Stimulated activated CD8-positive, alpha-beta memory T cell treated with anti-CD3 and anti-CD28 coated beads, Interleukin-15, amount 100 ng/mL, for 4 hours (primary cell): ENCODE results near the gene TXNDC8.
"Not testable (repeated sequence)": the region's sequence is repeated elsewhere in the genome, so short reads cannot be mapped to it uniquely, and the experiment has no call there.

Experiments used
- DNase-seq, 2 donors: peaks; one replicate each; pipeline ENCODE4 v3.0.0-alpha.2; 2020; ENCODE audit warnings: low read depth in 2 of 2

Gene TXNDC8

DNA sequence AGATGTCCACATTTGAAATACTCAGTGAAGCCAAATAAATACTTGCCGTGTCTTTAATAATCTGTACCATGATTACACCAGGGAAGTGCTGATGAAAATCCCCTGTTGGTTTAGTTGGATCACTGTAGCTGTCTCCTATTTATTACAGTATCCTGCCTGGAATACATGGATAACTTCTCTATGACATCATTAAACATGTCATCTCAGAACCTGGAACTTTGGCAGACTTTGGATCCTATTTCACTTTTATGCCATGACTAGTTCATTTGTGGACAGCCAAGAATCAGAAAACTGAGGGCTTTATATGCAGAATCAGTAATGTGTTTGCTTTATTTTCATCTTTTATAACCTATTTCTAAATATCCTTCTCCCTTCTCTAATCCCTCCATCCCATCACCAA lies at the start of gene TXNDC8:
Gene TXNDC8, minus strand, starts transcription at position 137 of the 400 bp plus-strand sequence.
- DNase-seq: no peak

- DNase-seq: no peak
Measured at GRCh38 chr9:110383491-110383890, 45.8 kb upstream of the TXNDC8 start.

GRCh38 chr9:110382731-110383130 lies 45.1 kb upstream of the TXNDC8 start:
- no peak for DNase-seq

DNA sequence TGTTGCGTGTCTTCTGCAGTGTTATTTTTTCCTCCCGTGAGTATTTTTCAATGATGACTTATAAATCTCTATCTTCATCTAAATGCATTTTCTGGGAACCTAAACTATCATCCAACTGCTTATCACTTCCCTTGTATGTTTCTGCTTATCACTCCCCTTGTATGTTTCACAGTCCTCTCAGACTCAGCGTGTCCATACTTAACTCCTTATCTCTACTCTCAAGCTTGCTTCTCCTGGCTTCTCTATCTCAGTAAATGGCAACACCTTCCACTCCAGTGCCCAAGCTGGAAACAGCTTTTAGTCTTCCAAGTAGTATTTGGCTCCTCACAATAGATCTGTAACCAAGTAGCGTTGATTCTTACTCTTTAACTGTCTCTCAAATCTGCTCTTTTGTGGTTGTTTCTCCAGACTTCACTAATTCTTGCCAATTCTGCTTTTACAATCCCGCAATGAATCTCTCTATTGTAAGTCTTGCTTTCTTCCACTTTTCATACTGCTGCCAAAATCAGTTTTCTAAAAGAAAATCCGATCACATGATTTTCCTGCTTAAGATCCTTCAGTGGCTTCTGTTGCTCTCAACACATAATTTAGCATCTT lies 33.8 kb upstream of the TXNDC8 start:
- no peak for DNase-seq

DNA sequence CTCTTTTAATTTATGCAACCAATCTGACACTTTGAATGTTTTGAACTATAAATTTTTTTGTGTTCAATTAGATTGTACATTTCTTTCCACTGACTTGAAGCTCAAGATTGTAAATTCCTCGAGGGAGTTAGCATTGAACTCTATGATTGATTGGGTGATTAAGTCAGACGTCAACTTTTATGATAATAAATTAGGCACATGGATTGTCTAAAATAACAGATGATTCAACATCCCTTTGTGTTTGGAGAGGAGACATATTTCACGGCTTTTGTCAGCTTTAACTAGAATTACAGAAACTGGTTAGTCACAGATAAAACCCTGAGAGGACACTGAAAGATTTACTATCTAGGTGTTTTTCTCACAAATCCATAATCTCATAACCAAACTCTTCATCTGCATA lies 32.7 kb upstream of the TXNDC8 start:
- DNase-seq: no peak

DNA sequence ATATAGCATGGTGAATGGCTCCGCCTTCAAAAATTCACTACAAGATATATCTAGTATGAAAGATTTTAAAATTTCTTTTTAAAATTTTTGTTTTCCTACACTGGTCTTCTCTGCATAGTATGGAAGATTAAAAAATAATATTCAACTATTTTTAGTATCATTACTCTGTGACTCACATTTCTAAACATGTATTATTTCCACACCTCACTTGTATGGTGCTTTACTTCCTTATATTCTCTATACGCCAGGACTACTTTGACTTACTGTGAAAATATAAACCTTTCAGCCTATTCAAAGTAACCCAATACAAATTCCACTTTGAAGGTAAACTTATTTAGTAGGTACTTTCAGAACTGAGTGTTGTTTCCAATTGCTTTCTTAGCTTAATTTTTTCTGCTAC lies 26.8 kb upstream of the TXNDC8 start:
- DNase-seq: no peak

- not testable (repeated sequence) for DNase-seq
Measured at GRCh38 chr9:110358992-110359391, 21.3 kb upstream of the TXNDC8 start.

GRCh38 chr9:110357505-110357904 lies 19.8 kb upstream of the TXNDC8 start:
- no peak for DNase-seq

DNA sequence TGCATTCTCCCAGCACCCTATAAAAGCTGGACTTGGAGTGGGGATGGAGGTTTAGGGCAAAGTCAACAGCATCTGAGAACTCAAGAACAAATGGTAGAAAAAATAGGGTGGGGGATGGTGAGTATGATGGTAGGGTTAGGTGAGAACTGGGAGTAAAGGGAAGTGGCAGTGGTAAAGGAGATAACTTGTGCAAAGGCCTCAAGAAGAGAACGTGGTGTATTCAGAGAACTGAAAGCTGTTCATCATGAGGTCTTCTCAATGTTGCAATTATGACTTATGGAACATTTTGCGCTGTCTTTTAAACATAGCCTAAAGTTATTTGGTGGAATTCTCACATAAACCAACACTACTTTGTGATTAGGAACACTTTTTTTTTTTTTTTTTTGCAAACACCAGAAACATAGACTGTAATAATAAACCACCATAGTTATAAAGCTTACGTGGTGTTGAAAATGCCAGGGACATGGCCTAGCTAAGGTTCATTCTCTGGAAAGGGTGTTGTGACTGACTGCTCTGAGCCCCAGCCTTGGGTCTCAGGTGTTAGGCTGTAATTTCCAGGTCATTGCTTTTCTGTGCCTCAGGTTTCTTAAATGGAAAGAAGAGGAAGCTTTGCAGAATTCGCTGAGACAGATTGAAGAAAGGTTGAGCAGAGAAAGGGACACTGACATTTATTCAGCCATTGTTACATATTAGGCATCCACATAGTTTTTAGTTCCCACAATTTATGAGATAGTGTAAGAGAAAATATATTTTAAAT lies 19.2 kb upstream of the TXNDC8 start:
- DNase-seq: no peak

GRCh38 chr9:110355911-110356310 lies 18.2 kb upstream of the TXNDC8 start:
- DNase-seq: no peak

DNA sequence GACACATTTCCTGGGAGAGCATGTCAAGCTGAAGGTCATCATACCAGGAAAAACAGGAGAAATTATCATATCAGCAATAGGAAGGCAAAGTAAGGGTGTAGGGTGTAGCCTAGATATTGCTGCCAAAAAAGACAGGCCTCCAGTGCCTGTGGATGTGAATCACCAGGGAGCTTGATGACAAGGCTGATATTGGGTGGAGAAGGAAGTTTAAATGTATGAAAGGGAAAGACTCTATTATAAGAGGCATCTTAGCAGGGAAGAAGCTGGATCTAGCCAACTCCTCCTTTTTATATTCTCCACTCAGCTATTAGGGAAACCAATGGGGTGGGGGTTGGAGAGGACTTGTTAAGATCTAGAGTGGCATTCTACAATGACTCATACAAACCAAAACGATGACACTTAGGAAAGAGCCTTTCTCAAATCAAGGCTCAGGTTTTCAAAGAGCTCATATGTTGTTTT lies 13.4 kb upstream of the TXNDC8 start:
- DNase-seq: no peak

GRCh38 chr9:110346325-110346724 lies 8.7 kb upstream of the TXNDC8 start:
- no peak for DNase-seq

DNA sequence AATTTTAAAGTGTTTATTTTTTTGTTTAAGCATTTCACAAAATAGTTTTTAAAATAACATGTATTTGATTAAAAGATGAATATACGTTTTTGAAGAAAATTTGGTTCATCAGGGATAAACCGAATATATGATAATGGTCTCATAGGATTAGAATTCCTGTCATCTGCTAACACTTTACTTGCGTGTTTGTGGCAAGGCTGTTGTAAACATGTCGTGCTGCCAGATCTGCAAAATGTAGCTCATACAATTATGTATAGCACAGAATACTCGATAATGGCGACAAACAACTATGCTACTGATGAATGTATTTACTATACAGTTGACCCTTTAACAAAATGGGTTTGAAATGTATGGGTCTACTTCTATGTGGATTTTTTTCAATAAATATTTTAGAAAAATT lies 7.2 kb upstream of the TXNDC8 start:
- no peak for DNase-seq

- no peak for DNase-seq
Measured at GRCh38 chr9:110343551-110343950, 5.9 kb upstream of the TXNDC8 start.

DNA sequence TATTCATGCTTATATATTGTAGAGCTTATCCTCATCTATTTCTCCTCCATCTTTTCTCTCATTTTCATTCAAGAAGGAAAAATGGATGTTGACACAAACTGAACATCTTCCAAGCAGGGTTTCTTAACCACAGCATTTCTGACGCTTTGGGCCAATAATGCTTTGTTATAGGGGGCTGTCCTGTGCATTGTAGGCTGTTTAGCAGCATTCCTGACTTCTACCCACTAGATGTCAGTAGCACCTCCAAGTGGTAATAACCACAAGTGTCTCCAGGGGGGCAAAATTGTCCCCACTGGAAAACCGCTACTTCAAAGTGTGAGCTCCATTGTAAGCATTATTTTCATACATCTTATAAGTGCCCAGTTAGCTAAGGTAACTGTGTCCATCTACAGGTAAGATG lies 2.6 kb upstream of the TXNDC8 start:
- DNase-seq: no peak

DNA sequence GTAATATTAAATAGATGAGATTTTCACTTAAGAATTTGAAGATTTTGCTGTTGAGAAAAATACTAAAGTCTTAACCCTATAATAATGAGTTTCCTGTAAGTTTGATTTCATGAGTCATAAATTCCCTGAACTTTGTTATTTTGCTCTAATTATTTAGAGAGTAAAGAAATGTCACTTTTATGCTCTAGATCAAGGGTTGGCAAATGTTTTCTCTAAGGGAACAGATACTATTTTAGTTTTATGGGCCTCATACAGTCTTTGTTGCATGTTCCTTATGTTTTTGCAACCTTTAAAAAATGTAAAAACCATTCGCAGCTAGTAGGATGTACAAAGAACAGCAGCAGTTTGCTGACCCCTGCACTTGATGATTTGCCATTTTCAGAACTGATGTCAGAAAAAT lies 480 bp upstream of the TXNDC8 start:
- no peak for DNase-seq

DNA sequence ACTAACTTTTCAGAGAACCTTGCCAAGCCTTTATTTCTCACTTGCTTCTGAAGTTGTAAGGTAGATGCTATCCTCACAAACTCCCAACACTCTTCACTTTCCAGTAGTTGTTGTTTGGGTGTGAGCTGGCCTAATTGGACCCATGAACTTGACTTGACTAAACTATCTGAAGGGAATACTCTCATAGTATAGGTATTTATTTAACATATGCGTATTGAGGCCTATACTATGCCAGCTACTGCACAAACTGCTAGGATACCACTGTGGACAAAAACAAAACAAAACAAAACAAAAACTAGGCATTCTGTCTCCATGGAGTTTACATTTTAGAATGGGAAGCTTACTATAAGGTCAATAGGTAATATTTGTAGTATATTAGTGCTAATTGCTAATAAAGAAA lies 1.3 kb downstream of the TXNDC8 start:
- no peak for DNase-seq

DNA sequence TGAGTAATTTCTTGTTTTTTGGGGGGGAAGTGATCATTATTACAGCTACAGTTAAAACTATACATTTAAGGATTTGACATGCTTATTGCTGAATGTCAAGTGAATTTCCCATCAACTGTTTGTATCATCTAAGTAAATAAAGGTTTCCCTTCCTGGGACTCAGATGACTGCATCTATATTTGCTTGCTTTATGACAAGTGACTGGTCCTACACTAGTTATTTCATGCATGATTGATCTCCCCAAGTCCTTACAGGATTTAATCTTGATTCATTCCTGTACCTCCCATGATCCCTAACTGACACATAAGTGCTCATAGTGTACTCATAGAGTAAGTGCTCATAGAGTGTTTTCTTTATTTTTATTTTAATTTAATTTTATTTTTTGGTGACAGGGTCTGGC lies 2.8 kb downstream of the TXNDC8 start:
- DNase-seq: no peak

- no peak for DNase-seq
Measured at GRCh38 chr9:110334183-110334582, 3.5 kb downstream of the TXNDC8 start.

DNA sequence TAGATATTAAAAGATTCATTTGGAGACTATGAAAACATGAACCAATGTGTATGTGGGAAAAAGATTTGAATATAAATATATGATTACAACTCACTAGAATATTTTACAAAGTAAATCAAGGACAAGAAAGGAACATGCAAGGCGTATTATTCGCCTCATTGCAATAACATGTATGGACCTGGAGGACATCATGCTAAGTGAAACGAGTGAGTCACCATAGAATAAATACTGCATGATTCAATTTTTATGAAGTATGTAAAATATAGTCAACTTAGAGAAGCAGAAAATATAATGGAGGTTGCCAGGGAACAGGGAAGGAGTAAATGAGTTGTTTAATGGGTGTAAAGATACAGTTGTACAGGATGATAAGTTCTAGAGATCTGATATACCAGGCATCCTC lies 4.9 kb downstream of the TXNDC8 start:
- no peak for DNase-seq

GRCh38 chr9:110330484-110331105 lies 7.1 kb downstream of the TXNDC8 start:
- DNase-seq: no peak

DNA sequence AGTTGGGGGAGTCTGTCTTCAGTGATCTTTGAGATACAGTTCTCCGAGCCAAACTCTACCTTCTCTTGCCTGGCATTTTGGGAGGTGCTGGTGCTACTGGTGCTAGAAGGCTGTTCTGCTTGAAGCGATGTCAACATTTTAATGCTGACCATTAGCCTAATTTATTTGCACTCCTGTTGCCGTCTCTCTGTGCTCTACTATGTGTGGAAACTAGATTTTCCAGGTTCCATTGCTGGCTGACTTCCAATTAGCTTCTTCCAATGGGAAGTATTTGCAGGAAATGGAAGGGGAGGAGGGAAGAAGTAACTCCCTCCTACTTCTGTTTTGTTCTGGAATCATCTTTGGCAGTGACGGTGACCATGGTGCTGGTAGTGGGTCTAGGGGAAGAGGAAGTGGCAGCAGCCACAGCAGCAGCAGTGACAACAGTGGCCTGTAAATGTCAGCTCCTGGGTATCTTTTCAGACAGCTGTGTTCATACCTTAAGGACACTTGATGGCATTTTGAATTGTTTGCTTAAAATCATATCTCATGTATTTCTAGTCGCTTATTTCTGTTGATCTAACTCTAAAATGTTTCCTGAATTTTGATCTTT lies 7.9 kb downstream of the TXNDC8 start:
- no peak for DNase-seq

DNA sequence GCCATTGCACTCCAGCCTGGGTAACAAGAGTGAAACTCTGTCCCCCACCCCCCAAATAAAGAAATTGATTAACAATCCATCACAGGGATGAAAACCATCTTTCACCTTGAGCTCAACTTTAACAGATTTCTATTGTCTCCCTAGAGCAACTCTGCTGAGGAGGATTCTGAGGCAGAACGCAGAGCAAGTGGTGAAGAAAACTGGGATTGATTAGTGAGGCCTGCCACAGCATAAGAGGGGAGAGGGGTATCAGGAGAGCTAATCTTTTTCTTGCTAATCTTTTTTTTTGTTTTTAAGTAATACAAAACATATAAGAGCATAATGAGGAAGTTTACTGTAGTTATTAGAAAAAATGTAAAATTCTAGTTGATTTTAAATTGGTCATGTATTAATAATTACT lies 8.9 kb downstream of the TXNDC8 start:
- DNase-seq: no peak
